ENCODE measurements around the gene H6PD. TPM values are rescaled to one million over a fixed set of nuclear protein-coding genes. Genes with fewer than 3 reads are reported as not detected.

The H6PD gene
- total RNA-seq, 2 donors from 2014 or later: 16.1 to 19.2 TPM

Other genes with a start within 250 kb of the H6PD start
- not detected for gene SLC2A7, start 208.4 kb upstream of the H6PD start, total RNA-seq
- under 1 TPM in 1 of 2 donors, not detected in 1; 0.85 TPM for gene SLC2A5, start 165.1 kb upstream of the H6PD start, total RNA-seq
- 1 to 10 TPM; 4.4 to 5.6 TPM for gene GPR157, start 105.7 kb upstream of the H6PD start, total RNA-seq
- gene SPSB1, start 58.1 kb downstream of the H6PD start, total RNA-seq: 1 to 10 TPM; 7.7 to 9.2 TPM